Type B pancreatic cell (in vitro differentiated cells): Measurements from ENCODE around the gene MNX1. TPM values are rescaled to one million over a fixed set of nuclear protein-coding genes. Genes with fewer than 3 reads are reported as not detected.

Experiments
- DNase-seq: peaks from one replicate; pipeline ENCODE4 v3.0.0; 2021; ENCODE audit warnings: mixed read lengths; ENCODE audit not compliant: unreplicated experiment; ENCODE audit errors: extremely low spot score
- H3K27ac Mint-ChIP-seq: 2 replicates; pipeline ENCODE4 v1.8.0; 2021; ENCODE audit warnings: mild to moderate bottlenecking, mixed read lengths
- H3K27me3 Mint-ChIP-seq: 2 replicates; pipeline ENCODE4 v1.8.0; 2021; ENCODE audit warnings: mixed read lengths
- H3K36me3 Mint-ChIP-seq: 2 replicates; pipeline ENCODE4 v1.8.0; 2021; ENCODE audit warnings: mixed read lengths
- H3K4me1 Mint-ChIP-seq: one replicate; pipeline ENCODE4 v1.8.0; 2021; ENCODE audit warnings: mixed read lengths; ENCODE audit not compliant: unreplicated experiment
- H3K4me3 Mint-ChIP-seq: 2 replicates; pipeline ENCODE4 v1.8.0; 2021; ENCODE audit warnings: mild to moderate bottlenecking, mixed read lengths
- H3K9me3 Mint-ChIP-seq: 2 replicates; pipeline ENCODE4 v1.8.0; 2021; ENCODE audit warnings: mixed read lengths
- total RNA-seq: library from RNA; stranded (reverse); gene quantifications from 2 replicates; pipeline ENCODE4 v1.2.1, GENCODE V29; 2021; ENCODE audit warnings: low replicate concordance
- TF ChIP-seq, protein P1 (sequence below): fragments of 200-600 bp; sonication (generic); conservative IDR thresholded peaks from 2 replicates; pipeline ENCODE4 v1.5.0; 2021; ENCODE audit warnings: antibody characterized with exemption, mild to moderate bottlenecking

The MNX1 gene
- total RNA-seq, 1 donor from 2014 or later = 14.9 TPM

DNA sequence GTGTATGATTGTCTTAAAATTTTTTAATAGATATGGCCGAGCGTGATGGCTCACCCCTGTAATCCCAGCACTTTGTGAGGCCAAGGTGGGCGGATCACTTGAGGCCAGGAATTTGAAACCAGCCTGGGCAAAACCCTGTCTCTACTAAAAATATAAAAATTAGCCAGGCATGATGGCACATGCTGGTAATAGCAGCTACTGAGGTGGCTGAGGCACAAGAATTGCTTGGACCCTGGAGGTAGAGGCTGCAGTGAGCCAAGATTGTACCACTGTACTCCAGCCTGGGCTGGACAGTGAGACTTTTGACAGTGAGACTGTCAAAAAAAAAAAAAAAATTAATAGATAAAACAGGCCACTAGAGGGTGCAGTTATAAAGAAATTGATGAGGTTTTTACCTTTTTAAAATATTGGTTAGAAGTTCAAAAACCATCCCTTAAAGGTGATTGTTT, 40.5 kb downstream of the MNX1 start:
- no peak overlapping the region for H3K27ac Mint-ChIP-seq
- H3K36me3 Mint-ChIP-seq = no peaks in the 10 kb centered on the region
- H3K4me3 Mint-ChIP-seq = no peak overlapping the region
- H3K27me3 Mint-ChIP-seq = no peaks in the 10 kb centered on the region
- no peaks in the 10 kb centered on the region for H3K4me1 Mint-ChIP-seq
- H3K9me3 Mint-ChIP-seq = no peaks in the 10 kb centered on the region
- TF ChIP-seq, protein P1, sequence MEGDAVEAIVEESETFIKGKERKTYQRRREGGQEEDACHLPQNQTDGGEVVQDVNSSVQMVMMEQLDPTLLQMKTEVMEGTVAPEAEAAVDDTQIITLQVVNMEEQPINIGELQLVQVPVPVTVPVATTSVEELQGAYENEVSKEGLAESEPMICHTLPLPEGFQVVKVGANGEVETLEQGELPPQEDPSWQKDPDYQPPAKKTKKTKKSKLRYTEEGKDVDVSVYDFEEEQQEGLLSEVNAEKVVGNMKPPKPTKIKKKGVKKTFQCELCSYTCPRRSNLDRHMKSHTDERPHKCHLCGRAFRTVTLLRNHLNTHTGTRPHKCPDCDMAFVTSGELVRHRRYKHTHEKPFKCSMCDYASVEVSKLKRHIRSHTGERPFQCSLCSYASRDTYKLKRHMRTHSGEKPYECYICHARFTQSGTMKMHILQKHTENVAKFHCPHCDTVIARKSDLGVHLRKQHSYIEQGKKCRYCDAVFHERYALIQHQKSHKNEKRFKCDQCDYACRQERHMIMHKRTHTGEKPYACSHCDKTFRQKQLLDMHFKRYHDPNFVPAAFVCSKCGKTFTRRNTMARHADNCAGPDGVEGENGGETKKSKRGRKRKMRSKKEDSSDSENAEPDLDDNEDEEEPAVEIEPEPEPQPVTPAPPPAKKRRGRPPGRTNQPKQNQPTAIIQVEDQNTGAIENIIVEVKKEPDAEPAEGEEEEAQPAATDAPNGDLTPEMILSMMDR = peak; percentile 72
- DNase-seq = no peak

DNA sequence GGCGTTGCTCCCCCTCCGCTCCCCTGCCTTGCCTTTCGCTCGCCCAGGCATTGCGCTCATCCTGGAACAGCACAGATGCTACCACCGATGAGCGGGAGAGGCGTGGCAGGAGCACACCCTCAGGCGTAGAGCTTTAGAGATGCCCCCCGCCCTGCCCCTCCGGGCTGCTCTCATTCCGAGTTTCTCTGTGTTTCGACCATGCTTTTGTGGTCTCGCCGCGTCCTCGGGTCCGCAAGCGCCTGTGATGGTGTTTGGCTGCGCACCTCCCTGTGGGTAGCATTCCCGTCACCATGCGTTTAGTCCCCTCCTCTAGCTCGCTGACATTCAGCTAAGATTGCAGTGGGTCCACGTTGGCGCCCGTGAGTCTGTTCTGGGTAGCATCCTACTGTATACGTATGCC, 42.3 kb downstream of the MNX1 start:
- H3K27ac Mint-ChIP-seq = no peak overlapping the region
- H3K9me3 Mint-ChIP-seq = no peaks in the 10 kb centered on the region
- DNase-seq = no peak
- no peak overlapping the region for H3K4me3 Mint-ChIP-seq
- no peaks in the 10 kb centered on the region for H3K27me3 Mint-ChIP-seq
- H3K4me1 Mint-ChIP-seq = no peaks in the 10 kb centered on the region
- TF ChIP-seq, protein P1 = no peak
- H3K36me3 Mint-ChIP-seq = no peaks in the 10 kb centered on the region

DNA sequence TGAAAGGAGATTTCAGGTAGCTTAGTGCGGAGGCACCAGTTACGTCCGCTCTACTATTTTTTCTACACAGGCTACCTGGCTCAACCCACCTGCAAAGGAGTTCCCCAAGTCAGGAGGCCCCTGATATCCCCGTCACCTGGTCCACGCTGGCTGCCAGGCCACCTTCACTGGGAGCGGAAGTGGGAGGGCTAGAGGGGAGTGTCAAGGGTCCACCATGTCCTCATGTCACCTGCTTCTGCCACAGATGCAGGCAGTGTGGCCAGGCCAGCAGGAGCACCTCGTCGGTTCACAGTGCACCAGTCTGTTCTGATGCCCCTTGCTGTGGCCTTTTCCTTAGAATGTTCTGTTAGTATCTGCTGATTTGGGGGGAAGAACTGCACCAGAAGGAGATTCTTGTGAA, 44.1 kb downstream of the MNX1 start:
- Mint-ChIP-seq H3K4me1 (no peaks in the 10 kb centered on the region), H3K36me3 (peaks cover 8% of the 10 kb centered on the region), H3K9me3 (no peaks in the 10 kb centered on the region), H3K27ac (no peak overlapping the region), H3K4me3 (no peak overlapping the region), H3K27me3 (no peaks in the 10 kb centered on the region)
- no peak for DNase-seq
- TF ChIP-seq, protein P1 = no peak

DNA sequence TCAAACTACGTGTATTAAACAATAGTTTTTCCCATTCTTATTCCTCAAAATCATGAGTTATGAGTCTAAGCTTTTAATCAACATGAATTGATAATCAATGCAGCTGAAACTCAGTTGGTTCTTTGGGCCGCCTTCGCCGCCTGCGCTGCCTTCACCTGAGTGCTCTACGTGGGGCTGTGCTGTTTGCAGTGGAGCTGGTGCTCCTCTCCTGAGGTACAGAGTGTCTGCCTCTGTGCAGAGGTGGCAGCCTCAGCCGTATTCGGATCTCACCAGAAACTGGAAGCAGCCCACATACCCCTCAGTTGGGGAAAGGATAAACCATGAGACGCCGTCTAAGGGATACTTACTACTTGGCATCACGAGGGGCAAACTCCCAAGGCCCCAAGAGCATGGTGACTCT, 45.5 kb downstream of the MNX1 start:
- Mint-ChIP-seq H3K27ac (no peak overlapping the region), H3K27me3 (no peaks in the 10 kb centered on the region), H3K4me3 (no peak overlapping the region), H3K4me1 (no peaks in the 10 kb centered on the region), H3K36me3 (peaks cover 20% of the 10 kb centered on the region), H3K9me3 (no peaks in the 10 kb centered on the region)
- TF ChIP-seq, protein P1 = no peak
- DNase-seq = no peak

DNA sequence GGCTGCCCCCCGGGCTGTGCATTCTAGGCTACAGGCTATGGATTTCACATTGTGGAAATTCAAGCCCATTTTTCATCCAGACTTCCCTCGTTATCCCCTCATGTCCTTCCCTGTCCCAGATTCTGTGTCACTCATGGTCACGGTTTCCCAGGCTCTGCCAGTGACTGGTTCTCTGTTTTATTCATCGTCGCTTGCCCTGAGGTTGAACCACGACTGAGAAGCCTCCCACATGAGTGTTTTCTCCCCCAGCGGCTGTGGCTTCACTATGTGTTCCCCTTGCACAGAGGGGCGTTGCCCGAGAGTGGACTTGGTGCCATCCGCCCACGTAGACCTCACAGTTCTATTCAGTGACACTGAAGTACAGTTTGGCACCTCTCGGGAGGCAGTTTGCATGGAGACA, 47.0 kb downstream of the MNX1 start:
- Mint-ChIP-seq H3K27ac (no peak overlapping the region), H3K9me3 (no peaks in the 10 kb centered on the region), H3K4me1 (no peaks in the 10 kb centered on the region), H3K4me3 (no peak overlapping the region), H3K27me3 (no peaks in the 10 kb centered on the region), H3K36me3 (peaks cover 27% of the 10 kb centered on the region)
- TF ChIP-seq, protein P1 = no peak
- no peak for DNase-seq

DNA sequence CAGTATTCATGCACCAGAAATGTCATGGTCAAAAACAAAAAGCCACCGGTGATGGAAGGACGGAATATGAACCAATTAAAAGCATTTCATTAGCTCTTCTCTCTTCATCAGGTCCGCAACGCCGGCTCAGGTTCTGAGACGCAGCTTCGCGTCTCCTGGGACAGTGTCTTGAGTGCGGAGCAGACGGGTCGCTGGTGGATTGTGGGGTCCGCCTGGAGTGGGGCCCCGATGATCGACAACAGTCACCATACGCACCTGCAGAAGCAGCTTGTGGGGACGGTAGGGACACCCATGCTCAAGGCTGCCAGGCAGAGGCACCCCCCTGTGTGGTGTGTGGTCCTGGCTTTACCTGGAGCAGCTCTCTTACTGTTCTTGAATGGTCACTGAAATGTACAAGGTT, 47.6 kb downstream of the MNX1 start:
- no peak for DNase-seq
- no peak overlapping the region for H3K4me3 Mint-ChIP-seq
- no peak overlapping the region for H3K27ac Mint-ChIP-seq
- TF ChIP-seq, protein P1 = no peak
- H3K27me3 Mint-ChIP-seq = no peaks in the 10 kb centered on the region
- H3K36me3 Mint-ChIP-seq = peaks cover 27% of the 10 kb centered on the region
- H3K9me3 Mint-ChIP-seq = no peaks in the 10 kb centered on the region
- H3K4me1 Mint-ChIP-seq = no peaks in the 10 kb centered on the region
